ENCODE data around the gene RHEB.

- TF ChIP-seq CTCF (IDR thresholded peaks at IDR 0.05; ENCODE audit: low read depth, low read length) (no peak), POLR2A (IDR thresholded peaks at IDR 0.05; ENCODE audit: extremely low read depth, insufficient read length) (no peak), MYC (IDR thresholded peaks at IDR 0.05; ENCODE audit: low read depth, low read length) (no peak)
Observed at GRCh38 chr7:151472644-151473380, 46.9 kb downstream of the RHEB start.

Data from NB4 (cell line).